BLaER1 (cell line): Measurements from ENCODE around the gene MRPS5.
A peak's percentile ranks its signal among the peaks of the same experiment; 100 is the strongest.

Experiments
- H3K27ac ChIP-seq: shearing (Covaris generic); formaldehyde crosslinking; 2 replicates; pipeline ENCODE4 v1.8.1; 2022
- H3K27me3 ChIP-seq: shearing (Covaris generic); formaldehyde crosslinking; 2 replicates; pipeline ENCODE4 v1.8.1; 2022
- H3K36me3 ChIP-seq: shearing (Covaris generic); formaldehyde crosslinking; 2 replicates; pipeline ENCODE4 v1.8.1; 2022
- H3K4me1 ChIP-seq: shearing (Covaris generic); formaldehyde crosslinking; 2 replicates; pipeline ENCODE4 v1.8.1; 2022
- H3K4me2 ChIP-seq: shearing (Covaris generic); formaldehyde crosslinking; 2 replicates; pipeline ENCODE4 v1.8.1; 2022
- H3K4me3 ChIP-seq: shearing (Covaris generic); formaldehyde crosslinking; 2 replicates; pipeline ENCODE4 v1.8.1; 2022
- H3K9ac ChIP-seq: shearing (Covaris generic); formaldehyde crosslinking; 2 replicates; pipeline ENCODE4 v1.8.1; 2022
- H3K9me3 ChIP-seq: shearing (Covaris generic); formaldehyde crosslinking; 2 replicates; pipeline ENCODE4 v1.8.1; 2022
- H4K20me1 ChIP-seq: shearing (Covaris generic); formaldehyde crosslinking; 2 replicates; pipeline ENCODE4 v1.8.1; 2022
- Cebpa-rat ChIP-seq: shearing (Covaris generic); IDR thresholded peaks from 2 replicates; pipeline ENCODE4 v1.8.1; 2022

Gene MRPS5

DNA sequence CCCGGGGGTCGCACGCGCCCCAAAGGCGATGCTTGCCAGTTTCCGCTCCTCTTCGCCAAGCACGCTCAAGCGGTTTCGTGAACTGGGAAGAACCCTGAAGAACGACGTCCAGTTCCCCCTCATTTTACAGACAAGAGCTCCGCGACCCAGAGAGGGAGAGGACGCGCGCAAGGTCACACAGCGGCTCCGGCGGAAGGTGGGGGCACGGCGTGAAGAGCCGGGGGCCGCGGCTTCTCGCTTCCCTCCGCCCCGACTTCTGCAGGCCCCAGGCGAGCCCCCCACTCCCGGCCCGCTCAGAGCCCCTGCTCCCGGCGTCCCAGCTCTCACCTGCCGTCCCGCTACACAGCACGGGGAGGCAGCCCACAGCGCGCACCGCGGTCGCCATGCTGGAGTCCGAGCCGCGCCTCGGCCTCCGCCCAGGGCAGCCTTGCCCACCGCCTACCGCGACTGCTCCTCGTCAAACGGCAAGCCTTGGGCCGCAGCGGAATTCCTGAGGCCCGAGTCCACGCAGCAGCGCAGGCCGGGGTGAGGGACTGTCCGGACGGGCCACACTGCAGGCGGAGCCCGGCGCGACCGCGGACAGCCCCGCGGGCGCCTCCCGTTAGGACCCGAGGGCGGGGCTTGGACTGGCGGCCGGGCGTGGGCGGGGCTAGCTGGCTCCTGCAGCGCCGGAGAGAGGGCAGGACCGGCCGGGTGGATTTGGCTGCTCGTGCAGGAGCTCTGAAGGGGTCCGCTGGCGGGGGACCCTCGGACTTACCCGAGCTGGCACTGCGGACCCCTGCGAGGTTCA, at the start of gene MRPS5:
MRPS5 (minus strand) TSS at position 402 of the 790 bp plus-strand sequence; CDS start at position 385, 17 bp downstream.
- no peaks in the 10 kb centered on the region for H3K27me3 ChIP-seq
- peak within 1 kb of the TSS; percentile 99 for H3K27ac ChIP-seq
- peak within 1 kb of the TSS; percentile 97 for H3K9ac ChIP-seq
- no peaks in the 10 kb centered on the region for H3K9me3 ChIP-seq
- peak within 1 kb of the TSS; percentile 75 for H3K4me2 ChIP-seq
- peaks cover 25% of the 10 kb centered on the region for H3K4me1 ChIP-seq
- H3K36me3 ChIP-seq: peaks cover 10% of the 10 kb centered on the region
- peak within 1 kb of the TSS; percentile 99 for H3K4me3 ChIP-seq
- H4K20me1 ChIP-seq: peaks cover 42% of the 10 kb centered on the region
- TF ChIP-seq Cebpa-rat: no peak

DNA sequence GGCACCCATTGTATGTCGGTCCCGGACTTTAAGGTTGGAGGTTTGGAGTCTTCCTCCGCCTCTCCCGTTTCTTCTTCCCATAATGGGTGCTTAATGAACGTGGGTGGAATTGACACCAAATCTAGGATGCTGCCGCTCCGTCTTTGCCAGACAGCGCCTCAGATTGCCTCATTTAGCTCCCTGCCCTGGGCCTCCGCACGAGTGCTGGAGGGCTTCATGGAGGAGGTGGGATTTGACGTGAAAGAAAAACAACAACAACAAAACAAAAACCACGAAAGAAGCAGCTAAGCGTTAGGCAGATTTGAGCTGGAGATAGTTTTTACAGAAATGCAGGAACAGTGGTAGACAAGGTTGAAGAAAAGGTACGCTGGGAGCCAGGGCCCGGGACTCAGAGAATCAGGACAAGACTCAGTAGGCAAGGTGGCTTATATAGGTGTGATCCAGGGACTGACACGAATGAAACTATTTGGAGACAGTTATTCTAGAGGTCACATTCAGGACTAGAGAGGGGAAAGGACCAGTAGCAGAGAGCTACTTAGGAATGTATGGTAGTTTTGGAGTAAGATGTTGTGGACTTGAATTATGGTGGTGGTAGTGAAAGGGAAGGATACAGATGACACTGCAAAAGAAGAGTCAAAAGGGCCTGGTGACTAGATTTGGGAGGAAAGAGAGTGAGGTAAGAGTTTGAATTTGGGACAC, 44.6 kb upstream of the MRPS5 start:
- peak overlapping the region; percentile 92 for H3K27ac ChIP-seq

DNA sequence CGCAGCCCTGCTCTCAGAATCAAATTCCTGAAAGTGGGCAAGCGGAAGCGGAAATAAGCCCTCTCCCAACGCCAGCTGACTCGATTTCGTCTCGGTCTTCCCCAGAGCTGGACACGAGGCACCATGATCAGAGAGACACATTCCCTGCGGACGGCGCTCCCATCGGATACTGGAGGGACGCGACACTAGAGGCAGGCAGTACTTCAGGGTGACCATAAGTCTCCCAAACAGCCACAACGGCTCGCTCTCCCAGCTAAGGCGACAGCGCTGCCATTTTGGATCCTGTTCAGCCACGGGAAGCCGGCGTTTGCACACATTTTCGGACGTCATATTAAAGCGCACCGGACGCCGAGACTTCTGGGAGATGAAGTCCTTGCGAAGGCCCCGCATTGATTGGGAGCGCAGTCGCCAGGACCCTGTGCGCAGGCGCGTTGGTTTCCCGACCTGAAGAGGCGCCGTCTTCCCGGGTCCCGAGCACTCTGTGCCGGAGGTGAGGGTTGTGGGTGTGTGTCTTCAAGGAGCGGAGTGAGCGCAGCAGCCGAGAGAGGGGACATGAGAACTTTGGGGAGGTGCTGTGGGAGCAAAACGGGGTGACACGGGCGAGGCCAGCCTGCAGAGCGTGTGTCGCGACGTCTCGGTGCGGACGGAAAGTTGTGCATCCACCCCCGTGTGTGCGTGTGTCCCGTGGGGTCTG, 43.9 kb upstream of the MRPS5 start, which contains the start of gene ZNF2:
ZNF2 (plus strand) TSS at position 439 of the 694 bp plus-strand sequence. CDS start 10,418 bp downstream, outside the sequence.
- no peaks in the 10 kb centered on the region for H3K27me3 ChIP-seq
- H3K4me2 ChIP-seq: peak within 1 kb of the TSS; percentile 92
- no peaks in the 10 kb centered on the region for H3K36me3 ChIP-seq
- peak within 1 kb of the TSS; percentile 91 for H3K9ac ChIP-seq
- H3K4me1 ChIP-seq: peaks cover 25% of the 10 kb centered on the region
- H3K4me3 ChIP-seq: peak within 1 kb of the TSS; percentile 81
- no peaks in the 10 kb centered on the region for H4K20me1 ChIP-seq
- H3K27ac ChIP-seq: peak within 1 kb of the TSS; percentile 92
- TF ChIP-seq Cebpa-rat: no peak
- no peaks in the 10 kb centered on the region for H3K9me3 ChIP-seq

More for the DNA sequence above, 44.6 kb upstream of the MRPS5 start:
- no peaks in the 10 kb centered on the region for H4K20me1 ChIP-seq
- H3K4me3 ChIP-seq: peak overlapping the region; percentile 81
- H3K27me3 ChIP-seq: no peaks in the 10 kb centered on the region
- H3K4me1 ChIP-seq: peaks cover 25% of the 10 kb centered on the region
- H3K9ac ChIP-seq: peak overlapping the region; percentile 91
- no peaks in the 10 kb centered on the region for H3K9me3 ChIP-seq
- no peak for TF ChIP-seq Cebpa-rat
- H3K4me2 ChIP-seq: peak overlapping the region; percentile 91
- no peaks in the 10 kb centered on the region for H3K36me3 ChIP-seq

DNA sequence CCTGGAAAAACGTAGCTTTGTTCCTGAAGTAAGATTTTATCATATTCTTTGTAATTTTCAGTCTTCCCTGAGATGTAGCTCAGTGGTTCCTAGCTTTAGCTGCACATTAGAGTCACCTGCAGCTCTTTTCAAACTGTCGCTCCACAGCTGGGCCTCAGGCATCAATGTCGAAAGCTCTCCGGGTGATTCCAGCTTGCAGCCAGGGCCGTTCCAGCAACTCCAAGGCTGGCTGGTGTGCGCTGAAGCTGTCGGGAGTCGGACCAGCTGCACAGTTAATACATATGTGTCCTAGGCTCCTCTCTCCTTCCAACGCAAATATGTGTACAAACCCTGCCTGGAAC, 43.4 kb upstream of the MRPS5 start:
- Histone ChIP-seq H3K4me3 (peak overlapping the region; percentile 81), H3K36me3 (no peaks in the 10 kb centered on the region), H3K4me2 (peak overlapping the region; percentile 92), H4K20me1 (no peaks in the 10 kb centered on the region), H3K27ac (peak overlapping the region; percentile 92), H3K4me1 (peaks cover 26% of the 10 kb centered on the region), H3K27me3 (no peaks in the 10 kb centered on the region), H3K9ac (peak overlapping the region; percentile 91), H3K9me3 (no peaks in the 10 kb centered on the region)
- TF ChIP-seq Cebpa-rat: no peak

DNA sequence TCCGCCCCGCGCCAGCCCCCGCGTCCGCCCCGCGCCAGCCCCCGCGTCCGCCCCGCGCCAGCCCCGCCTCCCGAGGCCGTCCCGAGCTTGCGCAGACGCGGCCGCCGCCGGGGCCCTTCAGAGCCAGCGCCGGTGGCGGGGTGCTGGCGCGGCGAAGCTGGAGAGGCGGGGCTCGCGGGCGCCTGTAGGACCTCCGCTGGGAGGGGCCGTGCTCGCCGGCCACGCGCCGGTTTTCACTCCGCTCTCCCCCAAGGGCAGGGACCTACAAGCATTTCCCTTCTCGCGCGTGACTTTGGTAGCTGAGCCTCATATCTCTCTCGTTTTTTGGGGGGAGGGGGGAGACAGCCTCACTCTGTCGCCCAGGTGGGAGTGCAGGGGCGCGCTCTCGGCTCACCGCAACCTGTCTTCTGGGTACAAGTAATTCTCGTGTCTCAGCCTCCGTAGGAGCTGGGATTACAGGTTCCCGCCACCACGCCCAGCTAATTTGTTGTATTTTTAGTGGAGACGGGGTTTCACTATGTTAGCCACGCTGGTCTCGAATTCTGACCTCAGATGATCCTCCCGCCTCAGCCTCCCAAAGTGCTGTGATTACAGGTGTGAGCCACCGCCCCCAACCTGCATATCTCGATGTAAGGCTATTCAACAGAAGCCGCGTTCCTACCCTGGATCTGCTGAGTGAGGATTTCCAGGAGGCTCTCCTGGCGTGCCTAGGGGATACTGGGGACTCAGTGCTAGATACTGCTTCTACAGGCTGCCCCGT, 38.3 kb upstream of the MRPS5 start, which contains the start of gene ZNF514:
ZNF514 (minus strand) TSS at position 159 of the 760 bp plus-strand sequence. CDS start 6,595 bp downstream, outside the sequence.
- TF ChIP-seq Cebpa-rat: no peak
- H3K4me3 ChIP-seq: peak within 1 kb of the TSS; percentile 82
- H3K9ac ChIP-seq: peak within 1 kb of the TSS; percentile 83
- H3K27me3 ChIP-seq: no peaks in the 10 kb centered on the region
- peaks cover 29% of the 10 kb centered on the region for H3K9me3 ChIP-seq
- H4K20me1 ChIP-seq: no peaks in the 10 kb centered on the region
- peak within 1 kb of the TSS; percentile 98 for H3K4me2 ChIP-seq
- peak within 1 kb of the TSS; percentile 83 for H3K27ac ChIP-seq
- peaks cover 32% of the 10 kb centered on the region for H3K4me1 ChIP-seq
- H3K36me3 ChIP-seq: peaks cover 24% of the 10 kb centered on the region

DNA sequence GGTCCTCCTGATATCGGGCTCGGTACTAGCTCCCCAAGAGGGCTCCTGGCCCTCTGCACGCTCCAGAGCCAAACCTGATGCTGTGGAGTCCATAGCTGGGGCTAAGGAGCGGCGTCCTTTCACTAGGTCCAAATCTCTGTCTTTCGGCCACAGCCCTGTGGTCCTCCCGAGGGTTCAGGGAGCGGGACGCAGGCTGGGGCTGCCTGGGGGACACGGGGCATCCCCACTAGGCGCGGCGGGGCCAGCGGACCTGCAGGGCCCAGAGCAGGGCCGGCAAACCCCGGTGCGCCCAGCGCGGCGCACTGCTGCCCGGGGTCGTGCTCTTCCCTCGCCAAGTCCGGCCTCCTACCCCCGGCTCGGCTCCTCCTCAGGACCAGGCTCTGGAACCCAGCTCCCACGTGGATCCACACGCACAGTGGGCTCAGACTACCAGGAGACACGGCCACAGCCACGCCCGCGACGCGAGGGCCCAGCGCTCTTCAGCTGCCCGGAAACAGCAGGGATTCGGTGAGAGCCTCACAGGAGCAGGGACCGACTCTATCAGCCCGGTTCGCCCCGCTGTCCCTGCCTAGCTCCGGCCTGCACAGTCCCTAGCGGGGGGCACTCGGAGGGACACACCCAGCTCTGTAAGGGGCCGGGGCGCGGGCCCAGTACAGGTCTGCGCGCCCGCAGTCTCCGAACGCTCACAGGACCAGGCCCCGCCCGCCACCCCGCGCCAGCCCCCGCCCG, 37.4 kb upstream of the MRPS5 start:
- Histone ChIP-seq H3K9me3 (peaks cover 37% of the 10 kb centered on the region), H3K27ac (peak overlapping the region; percentile 83)
- no peak for TF ChIP-seq Cebpa-rat

DNA sequence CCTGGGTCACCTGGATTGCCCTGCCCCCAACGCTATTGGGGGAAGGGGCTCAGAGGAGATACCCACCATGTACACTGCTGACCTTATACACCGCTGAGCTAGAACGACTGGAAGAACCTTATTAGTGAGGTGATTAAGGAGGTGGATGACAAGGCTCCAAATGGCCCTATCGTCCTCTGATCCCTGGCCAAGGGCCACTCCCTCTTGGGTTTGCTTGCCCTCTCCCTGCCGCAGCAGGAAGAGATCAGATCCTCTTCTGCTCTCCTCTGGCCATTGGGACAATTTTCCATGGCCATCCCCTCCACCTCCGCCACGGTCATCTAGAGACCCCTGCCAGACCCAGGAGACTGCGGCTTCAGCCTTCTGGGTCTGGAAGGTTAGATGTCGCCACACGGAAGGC, 36.8 kb upstream of the MRPS5 start:
- H3K4me3 ChIP-seq: peak overlapping the region; percentile 82
- peaks cover 38% of the 10 kb centered on the region for H3K36me3 ChIP-seq
- peak overlapping the region; percentile 98 for H3K4me2 ChIP-seq
- peaks cover 42% of the 10 kb centered on the region for H3K9me3 ChIP-seq
- peak overlapping the region; percentile 83 for H3K9ac ChIP-seq
- no peak for TF ChIP-seq Cebpa-rat
- H3K4me1 ChIP-seq: peaks cover 18% of the 10 kb centered on the region
- H3K27ac ChIP-seq: peak overlapping the region; percentile 83
- H3K27me3 ChIP-seq: no peaks in the 10 kb centered on the region
- H4K20me1 ChIP-seq: no peaks in the 10 kb centered on the region

More for the DNA sequence above, 37.4 kb upstream of the MRPS5 start:
- peak overlapping the region; percentile 83 for H3K9ac ChIP-seq
- no peaks in the 10 kb centered on the region for H4K20me1 ChIP-seq
- H3K27me3 ChIP-seq: no peaks in the 10 kb centered on the region
- peak overlapping the region; percentile 98 for H3K4me2 ChIP-seq
- H3K4me3 ChIP-seq: peak overlapping the region; percentile 82
- H3K4me1 ChIP-seq: peaks cover 24% of the 10 kb centered on the region
- H3K36me3 ChIP-seq: peaks cover 32% of the 10 kb centered on the region

DNA sequence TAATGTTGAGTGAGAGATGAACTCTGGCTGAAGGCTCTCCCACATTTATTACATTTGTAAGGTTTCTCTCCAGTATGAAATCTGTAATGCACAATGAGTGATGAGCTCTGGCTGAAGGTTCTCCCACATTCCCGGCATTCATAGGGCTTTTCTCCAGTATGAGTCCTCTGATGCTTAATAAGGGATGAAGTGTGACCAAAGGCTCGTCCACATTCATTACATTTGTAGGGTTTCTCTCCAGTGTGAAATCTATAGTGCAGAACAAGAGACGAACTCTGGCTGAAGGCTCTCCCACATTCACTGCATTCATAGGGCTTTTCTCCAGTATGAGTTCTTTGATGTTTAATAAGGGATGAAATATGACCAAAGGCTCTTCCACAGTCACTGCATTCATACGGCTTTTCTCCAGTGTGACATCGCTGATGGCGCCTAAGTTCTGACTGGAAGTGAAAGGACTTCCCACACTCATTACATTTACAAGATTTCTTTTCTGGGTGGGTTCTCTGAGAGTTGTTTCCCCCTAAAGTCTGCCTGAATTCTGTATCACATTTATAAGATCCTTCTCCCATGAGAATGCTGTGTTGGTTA, 27.9 kb upstream of the MRPS5 start:
- no peak for TF ChIP-seq Cebpa-rat
- Histone ChIP-seq H3K4me1 (no peaks in the 10 kb centered on the region), H3K9me3 (peaks cover 99% of the 10 kb centered on the region), H3K36me3 (peaks cover 99% of the 10 kb centered on the region), H3K27me3 (no peaks in the 10 kb centered on the region), H3K27ac (no peak overlapping the region), H3K9ac (no peak overlapping the region), H3K4me3 (peak overlapping the region; percentile 42; the same call in 1 of the 2 replicates), H4K20me1 (no peaks in the 10 kb centered on the region), H3K4me2 (no peak overlapping the region)
